Cardiac fibroblast (primary cell): ENCODE results near the gene DYNC1I1.

Source experiments
- DNase-seq, 2 donors: peaks; one replicate each; pipeline versions ENCODE4 v3.0.0 to v3.0.0-alpha.2; 2010; ENCODE audit warnings: low read depth in 2 of 2
- H3K4me3 ChIP-seq, 2 donors: replicated peaks in 1 of 2; 1 replicate in 1 of 2; 2 replicates in 1 of 2; pipeline ENCODE4 v1.5.1; 2011; ENCODE audit warnings: low read depth in 2 of 2, low read length in 2 of 2, mild to moderate bottlenecking in 2 of 2, moderate library complexity in 1 of 2
- CTCF ChIP-seq: IDR thresholded peaks from one replicate; pipeline ENCODE4 v1.5.1; 2011; ENCODE audit warnings: low read depth, mild to moderate bottlenecking, low read length, inconsistent platforms

DYNC1I1 gene

GRCh38 chr7:95772298-95772770 is at the start of gene DYNC1I1:
DYNC1I1 (plus strand) TSS chr7:95772554; CDS start chr7:95804730, 32,176 bp downstream.
- DNase-seq = peak; percentile 64
- peak within 1 kb of the TSS; percentile 57 to 64 for H3K4me3 ChIP-seq
- no peak for TF ChIP-seq CTCF

- DNase-seq = peak; percentile 60 to 72
- peak; percentile 31 for TF ChIP-seq CTCF
Observed at GRCh38 chr7:95723583-95724180, 48.7 kb upstream of the DYNC1I1 start.

GRCh38 chr7:95725205-95725604 is 47.1 kb upstream of the DYNC1I1 start:
- no peak overlapping the region for H3K4me3 ChIP-seq
- peak in 1 of 2 donors; percentile 7 for DNase-seq
- no peak for TF ChIP-seq CTCF

More at GRCh38 chr7:95723583-95724180, 48.7 kb upstream of the DYNC1I1 start:
- H3K4me3 ChIP-seq = no peak overlapping the region

GRCh38 chr7:95730493-95731280 is 41.7 kb upstream of the DYNC1I1 start:
- H3K4me3 ChIP-seq = no peak overlapping the region
- DNase-seq = no peak
- TF ChIP-seq CTCF = no peak

GRCh38 chr7:95736635-95737034 is 35.7 kb upstream of the DYNC1I1 start:
- TF ChIP-seq CTCF = no peak
- H3K4me3 ChIP-seq = no peak overlapping the region
- DNase-seq = no peak

GRCh38 chr7:95737828-95738505 is 34.4 kb upstream of the DYNC1I1 start:
- no peak for DNase-seq
- TF ChIP-seq CTCF = no peak
- H3K4me3 ChIP-seq = no peak overlapping the region
